CD4-positive, alpha-beta T cell treated with Interleukin-12 subunit alpha and Interleukin-12 subunit beta, for 1 hour (primary cell): Measurements from ENCODE around the gene SEMA3D.

Source experiments
- DNase-seq: peaks from one replicate; pipeline ENCODE4 v3.0.0-alpha.2; 2020

SEMA3D gene

GRCh38 chr7:85115862-85116261 lies 71.0 kb downstream of the SEMA3D start:
- DNase-seq: no peak

- no peak for DNase-seq
Measured at GRCh38 chr7:85115006-85115405, 71.8 kb downstream of the SEMA3D start.

- DNase-seq: no peak
Measured at GRCh38 chr7:85114342-85114741, 72.5 kb downstream of the SEMA3D start.

GRCh38 chr7:85111761-85112160 lies 75.1 kb downstream of the SEMA3D start:
- no peak for DNase-seq

GRCh38 chr7:85106719-85107118 lies 80.1 kb downstream of the SEMA3D start:
- no peak for DNase-seq

- no peak for DNase-seq
Measured at GRCh38 chr7:85104432-85105205, 82.2 kb downstream of the SEMA3D start.

- no peak for DNase-seq
Measured at GRCh38 chr7:85103962-85104361, 82.9 kb downstream of the SEMA3D start.

GRCh38 chr7:85103357-85103756 lies 83.5 kb downstream of the SEMA3D start:
- no peak for DNase-seq

GRCh38 chr7:85102813-85103350 lies 84.0 kb downstream of the SEMA3D start:
- DNase-seq: no peak

- no peak for DNase-seq
Measured at GRCh38 chr7:85101347-85101746, 85.5 kb downstream of the SEMA3D start.

GRCh38 chr7:85097844-85098243 lies 89.0 kb downstream of the SEMA3D start:
- DNase-seq: no peak

- DNase-seq: no peak
Measured at GRCh38 chr7:85095806-85096205, 91.0 kb downstream of the SEMA3D start.

GRCh38 chr7:85095366-85095765 lies 91.5 kb downstream of the SEMA3D start:
- no peak for DNase-seq

- DNase-seq: no peak
Measured at GRCh38 chr7:85094046-85094725, 92.7 kb downstream of the SEMA3D start.

- DNase-seq: no peak
Measured at GRCh38 chr7:85091565-85091928, 95.3 kb downstream of the SEMA3D start.

GRCh38 chr7:85090919-85091564 lies 95.8 kb downstream of the SEMA3D start:
- DNase-seq: no peak

- DNase-seq: no peak
Measured at GRCh38 chr7:85090143-85090542, 96.7 kb downstream of the SEMA3D start.

GRCh38 chr7:85081846-85082245 lies 105.0 kb downstream of the SEMA3D start:
- no peak for DNase-seq

GRCh38 chr7:85081392-85081791 lies 105.5 kb downstream of the SEMA3D start:
- no peak for DNase-seq

- DNase-seq: no peak
Measured at GRCh38 chr7:85079434-85079833, 107.4 kb downstream of the SEMA3D start.

- no peak for DNase-seq
Measured at GRCh38 chr7:85078181-85078580, 108.7 kb downstream of the SEMA3D start.

- DNase-seq: no peak
Measured at GRCh38 chr7:85075864-85076263, 111.0 kb downstream of the SEMA3D start.

GRCh38 chr7:85074992-85075391 lies 111.9 kb downstream of the SEMA3D start:
- DNase-seq: no peak

- DNase-seq: no peak
Measured at GRCh38 chr7:85074016-85074415, 112.8 kb downstream of the SEMA3D start.
